Endodermal cell (in vitro differentiated cells): Measurements from ENCODE around the gene ATP1A1. TPM values are rescaled to one million over a fixed set of nuclear protein-coding genes. Genes with fewer than 3 reads are reported as not detected.
A peak's percentile ranks its signal among the peaks of the same experiment; 100 is the strongest.

ENCODE experiments used
- DNase-seq: peaks from one replicate; pipeline ENCODE4 v3.0.0-alpha.2; 2017
- H3K27ac ChIP-seq: 2 replicates; pipeline ENCODE4 v1.5.1; 2013; ENCODE audit warnings: mild to moderate bottlenecking, low read depth, low read length, moderate library complexity
- H3K27me3 ChIP-seq: 2 replicates; pipeline ENCODE4 v1.6.1; 2013; ENCODE audit warnings: mild to moderate bottlenecking, low read length, moderate library complexity; ENCODE audit not compliant: insufficient read depth, control insufficient read depth, poor library complexity, severe bottlenecking
- H3K36me3 ChIP-seq: 2 replicates; pipeline ENCODE4 v1.7.0; 2013; ENCODE audit warnings: mild to moderate bottlenecking, low read length, moderate library complexity; ENCODE audit not compliant: control insufficient read depth, insufficient read depth
- H3K4me1 ChIP-seq: one replicate; pipeline ENCODE4 v1.7.0; 2013; ENCODE audit warnings: low read length; ENCODE audit not compliant: control insufficient read depth, insufficient read depth
- H3K4me3 ChIP-seq: 2 replicates; pipeline ENCODE4 v1.5.1; 2013; ENCODE audit warnings: mild to moderate bottlenecking, low read length, moderate library complexity
- H3K9ac ChIP-seq: 2 replicates; pipeline ENCODE4 v1.6.1; 2013; ENCODE audit warnings: mild to moderate bottlenecking, low read length, moderate library complexity; ENCODE audit not compliant: poor library complexity, severe bottlenecking; ENCODE audit errors: extremely low read depth
- H3K9me3 ChIP-seq: 2 replicates; pipeline ENCODE4 v1.6.1; 2013; ENCODE audit warnings: mild to moderate bottlenecking, low read length, moderate library complexity; ENCODE audit not compliant: control insufficient read depth
- H3K27ac Mint-ChIP-seq: 2 replicates; pipeline ENCODE4 v1.8.0; 2020; ENCODE audit warnings: mixed read lengths
- H3K27me3 Mint-ChIP-seq: 2 replicates; pipeline ENCODE4 v1.8.0; 2021; ENCODE audit warnings: mild to moderate bottlenecking, mixed read lengths; ENCODE audit not compliant: insufficient read depth
- H3K36me3 Mint-ChIP-seq: 2 replicates; pipeline ENCODE4 v1.8.0; 2020; ENCODE audit warnings: low read depth, mixed read lengths
- H3K4me1 Mint-ChIP-seq: 2 replicates; pipeline ENCODE4 v1.8.0; 2020; ENCODE audit warnings: mixed read lengths
- H3K4me3 Mint-ChIP-seq: 2 replicates; pipeline ENCODE4 v1.8.0; 2020; ENCODE audit warnings: mild to moderate bottlenecking, moderate library complexity, mixed read lengths
- H3K9me3 Mint-ChIP-seq: 2 replicates; pipeline ENCODE4 v1.8.0; 2020; ENCODE audit warnings: mild to moderate bottlenecking, mixed read lengths
- CTCF ChIP-seq: fragments of 200-600 bp; sonication (generic); conservative IDR thresholded peaks from 2 replicates; pipeline ENCODE4 v1.5.0; 2021; ENCODE audit warnings: antibody characterized with exemption, mild to moderate bottlenecking
- WGBS, 2 experiments: methylation state at CpG; one replicate each; pipeline versions ENCODE4 v1.1.5 to v1.1.7; 2013; ENCODE audit warnings: missing lambda C conversion rate in 2 of 2, mixed read lengths in 1 of 2; ENCODE audit not compliant: insufficient coverage in 1 of 2, insufficient read length in 1 of 2; 5-methylcytosine and 5-hydroxymethylcytosine counted together
- total RNA-seq, 2 donors: library from RNA; stranded (reverse); fragmentation: NEBNext Ultra II Directional in 1 of 2; extraction: Animal tissue kit (Norgen Biotek cat#: 25700) in 1 of 2; gene quantifications; 2 replicates in 1 of 2; 3 replicates in 1 of 2; pipeline ENCODE4 v1.2.1, GENCODE V29; 2021

The ATP1A1 gene
- total RNA-seq, 2 donors from 2014 or later = 359 to 398 TPM

GRCh38 chr1:116345843-116346242 lies 27.2 kb upstream of the ATP1A1 start:
- peaks cover 4% of the 10 kb centered on the region for H3K4me1 ChIP-seq
- no peaks in the 10 kb centered on the region for H3K36me3 ChIP-seq
- peak overlapping the region; percentile 75 for H3K27ac ChIP-seq
- no peak overlapping the region for H3K9ac ChIP-seq
- no peak overlapping the region for H3K4me3 Mint-ChIP-seq
- TF ChIP-seq CTCF = no peak
- 51% methylated on average over 2 of the region's 2 CpGs; no CpG with 5 or more reads in 1 of the 2 experiments for WGBS, 2 experiments
- H3K27me3 ChIP-seq = no peaks in the 10 kb centered on the region
- no peaks in the 10 kb centered on the region for H3K9me3 ChIP-seq
- H3K4me1 Mint-ChIP-seq = peaks cover 7% of the 10 kb centered on the region
- no peaks in the 10 kb centered on the region for H3K36me3 Mint-ChIP-seq
- H3K27me3 Mint-ChIP-seq = peaks cover 4% of the 10 kb centered on the region
- H3K4me3 ChIP-seq = no peak overlapping the region
- no peaks in the 10 kb centered on the region for H3K9me3 Mint-ChIP-seq
- no peak for DNase-seq
- no peak overlapping the region for H3K27ac Mint-ChIP-seq

- H3K36me3 Mint-ChIP-seq = no peaks in the 10 kb centered on the region
- H3K27ac Mint-ChIP-seq = no peak overlapping the region
- H3K27me3 ChIP-seq = no peaks in the 10 kb centered on the region
- H3K4me3 ChIP-seq = no peak overlapping the region
- TF ChIP-seq CTCF = no peak
- H3K4me1 Mint-ChIP-seq = peaks cover 7% of the 10 kb centered on the region
- H3K4me1 ChIP-seq = peaks cover 4% of the 10 kb centered on the region
- no peak overlapping the region for H3K9ac ChIP-seq
- H3K36me3 ChIP-seq = no peaks in the 10 kb centered on the region
- peak overlapping the region; percentile 29 for H3K27ac ChIP-seq
- peaks cover 4% of the 10 kb centered on the region for H3K27me3 Mint-ChIP-seq
- 72 to 86% methylated on average over 2 to 4 of the region's 4 CpGs for WGBS, 2 experiments
- no peak overlapping the region for H3K4me3 Mint-ChIP-seq
- DNase-seq = no peak
- no peaks in the 10 kb centered on the region for H3K9me3 ChIP-seq
- H3K9me3 Mint-ChIP-seq = no peaks in the 10 kb centered on the region
Observed at GRCh38 chr1:116346943-116347673, 25.9 kb upstream of the ATP1A1 start.

- no peak for DNase-seq
- H3K4me3 ChIP-seq = no peak overlapping the region
- Mint-ChIP-seq H3K27me3 (peaks cover 2% of the 10 kb centered on the region), H3K9me3 (no peaks in the 10 kb centered on the region), H3K4me1 (peaks cover 7% of the 10 kb centered on the region), H3K4me3 (no peak overlapping the region), H3K36me3 (no peaks in the 10 kb centered on the region), H3K27ac (no peak overlapping the region)
- H3K9ac ChIP-seq = no peak overlapping the region
- no peaks in the 10 kb centered on the region for H3K9me3 ChIP-seq
- WGBS, 2 experiments = 98 to 100% methylated on average over 2 of the region's 2 CpGs
- H3K27ac ChIP-seq = peak overlapping the region; percentile 6
- peaks cover 4% of the 10 kb centered on the region for H3K4me1 ChIP-seq
- TF ChIP-seq CTCF = no peak
- no peaks in the 10 kb centered on the region for H3K36me3 ChIP-seq
- H3K27me3 ChIP-seq = no peaks in the 10 kb centered on the region
Observed at GRCh38 chr1:116347696-116348095, 25.3 kb upstream of the ATP1A1 start.
